NCI-H345 treated with DMSO at 0.1 percent for 48 hours (cell line): ENCODE data around the gene FYB2.

Source experiments
- DNase-seq: peaks from one replicate; lab custom pipeline; 2025; ENCODE audit not compliant: unreplicated experiment; lab: John Stamatoyannopoulos, UW

Gene FYB2

DNA sequence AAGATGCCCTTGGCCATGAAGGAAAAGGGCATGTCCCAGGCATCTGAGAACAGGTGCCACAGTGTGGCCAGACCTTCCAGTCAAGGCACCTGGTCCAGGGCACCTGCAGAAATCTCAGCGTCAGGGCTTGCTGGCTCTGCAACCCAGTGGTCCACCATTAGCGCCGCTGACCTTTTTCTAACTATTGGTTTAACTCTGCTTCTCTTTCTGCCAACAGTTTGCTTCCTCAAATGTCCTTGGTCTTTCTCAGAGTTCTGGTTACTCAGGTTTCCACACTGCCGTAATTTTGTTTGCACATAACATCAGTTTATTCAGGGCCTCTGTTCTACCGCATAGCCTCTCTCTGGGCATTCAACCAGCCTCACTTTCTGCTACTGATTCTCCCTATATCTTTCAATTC is 16.5 kb upstream of the FYB2 start:
- DNase-seq, result no peak

DNA sequence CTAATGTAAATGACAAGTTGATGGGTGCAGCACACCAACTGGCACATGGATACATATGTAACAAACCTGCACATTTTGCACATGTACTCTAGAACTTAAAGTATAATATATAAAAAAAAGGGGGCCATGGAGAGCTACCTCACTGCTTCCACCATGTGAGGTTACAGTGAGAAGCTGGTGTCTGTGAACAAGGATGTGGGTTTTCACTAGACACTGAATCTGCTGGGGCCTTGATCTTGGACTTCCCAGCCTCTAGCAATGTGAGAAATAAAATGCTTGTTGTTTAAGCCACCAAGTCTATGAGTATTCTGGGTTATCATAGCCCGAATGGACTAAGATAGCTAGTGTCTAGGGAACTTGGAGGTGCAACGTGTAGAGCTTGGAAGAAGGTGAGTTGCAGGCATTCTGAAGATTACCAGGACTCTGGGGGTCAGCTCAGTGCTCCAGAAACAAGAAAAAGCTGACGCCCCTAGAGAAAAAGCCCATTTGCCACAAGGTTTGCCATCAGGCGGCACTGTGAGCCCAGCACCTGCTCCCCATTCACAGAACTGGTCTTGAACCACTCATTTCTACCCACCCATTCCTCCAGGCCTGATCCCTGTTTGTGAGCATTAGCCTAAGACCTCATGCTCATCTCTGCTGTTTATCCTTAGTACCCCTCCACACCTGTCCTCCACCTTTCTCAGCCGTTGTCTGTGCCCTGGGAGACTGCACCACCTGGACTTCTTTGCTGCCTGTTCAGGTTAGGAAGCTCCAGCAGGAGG is 15.1 kb upstream of the FYB2 start:
- no peak for DNase-seq

DNA sequence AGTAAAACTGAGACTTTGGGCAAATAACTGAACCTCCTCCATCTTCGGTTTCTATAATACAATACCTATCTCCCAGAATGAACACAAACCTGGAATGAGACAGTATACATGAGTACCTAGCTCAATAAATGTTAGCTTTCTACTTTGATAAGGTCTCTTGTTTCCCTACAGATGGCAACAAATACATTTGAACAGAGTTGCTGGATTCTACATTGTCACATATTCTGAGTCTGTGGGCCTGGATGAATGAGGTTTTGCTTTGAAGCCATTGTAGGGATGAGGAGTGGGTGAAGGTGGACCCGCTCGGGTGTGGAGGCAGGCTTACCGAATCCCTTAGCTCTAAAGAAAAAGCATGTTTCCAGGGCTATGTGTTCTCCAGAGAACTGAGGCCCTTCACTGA is 13.9 kb upstream of the FYB2 start:
- DNase-seq, result no peak

DNA sequence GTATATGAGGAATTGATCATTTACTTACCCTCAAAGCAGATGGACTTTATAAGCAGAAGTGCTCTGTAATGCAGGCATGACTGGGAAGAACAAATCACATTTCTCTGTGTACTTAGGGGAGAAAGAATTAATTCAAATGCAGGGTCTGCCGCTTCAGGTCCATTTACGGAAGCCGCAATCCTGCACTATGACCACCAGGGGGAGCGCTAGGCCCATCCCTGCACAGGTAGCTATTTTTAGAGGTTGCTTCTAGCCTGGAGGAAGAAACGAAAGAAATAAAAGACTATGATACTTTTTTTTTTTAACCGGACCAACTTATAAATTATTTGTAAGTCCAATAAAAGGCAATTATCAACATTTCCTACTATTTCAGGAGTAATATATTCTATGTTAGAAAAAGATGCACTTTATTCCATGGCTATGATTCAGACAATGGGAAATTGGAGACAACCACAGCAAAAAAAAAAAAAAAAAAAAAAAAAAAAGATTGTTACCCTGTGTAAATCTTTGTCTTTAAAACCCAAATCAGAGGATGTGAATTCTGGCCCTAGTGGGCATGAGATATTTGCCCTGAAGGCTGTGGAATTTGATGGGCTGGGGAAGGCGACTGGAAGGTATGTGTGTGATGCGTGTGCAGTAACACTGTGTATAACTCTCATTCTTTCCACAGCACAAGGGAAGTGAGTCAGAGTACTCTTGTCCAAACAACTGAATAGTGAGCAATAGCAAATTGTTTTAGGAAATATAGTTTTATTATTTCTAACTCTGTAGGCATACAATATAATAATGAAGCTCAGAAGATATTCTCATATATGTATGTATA is 12.9 kb upstream of the FYB2 start:
- DNase-seq, result peak; percentile 47

DNA sequence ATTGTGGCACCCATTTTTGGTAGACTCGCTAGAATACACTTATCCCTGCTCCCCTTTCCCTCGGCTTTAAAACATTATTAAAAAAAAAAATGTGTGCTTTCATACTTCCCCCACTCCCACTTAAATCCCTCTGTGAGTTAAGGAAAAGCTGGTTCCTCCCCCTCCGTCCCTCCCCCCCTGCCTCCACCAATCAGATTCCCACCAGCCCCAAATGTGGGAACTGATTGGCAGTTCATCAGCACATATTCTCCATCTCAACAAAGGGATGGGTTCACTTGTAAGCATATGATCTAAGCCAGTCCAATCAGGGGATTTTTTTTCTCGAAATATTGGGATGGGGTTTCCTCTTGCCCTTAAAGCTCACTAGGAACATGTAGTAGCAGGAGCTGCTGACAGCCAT is 10.8 kb upstream of the FYB2 start:
- DNase-seq, result no peak

DNA sequence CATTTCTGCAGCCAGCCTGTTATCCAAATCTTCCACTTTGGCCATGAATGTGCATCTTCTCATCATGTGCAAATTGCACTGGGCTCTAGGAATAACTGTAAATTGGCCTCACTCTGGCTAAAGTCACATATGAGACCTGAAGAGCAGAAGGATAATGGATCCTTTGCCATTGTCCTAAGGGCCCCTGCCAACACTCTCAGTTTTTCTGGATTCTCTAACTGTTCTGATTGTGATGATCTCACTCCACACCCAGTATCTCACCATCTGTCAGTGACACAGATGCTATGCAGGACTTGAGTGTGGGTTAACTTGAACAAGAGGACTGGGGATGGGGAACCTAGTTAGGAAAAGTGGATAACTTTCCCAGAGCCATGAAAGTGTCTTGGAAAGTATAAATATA is 8.5 kb upstream of the FYB2 start:
- no peak for DNase-seq

DNA sequence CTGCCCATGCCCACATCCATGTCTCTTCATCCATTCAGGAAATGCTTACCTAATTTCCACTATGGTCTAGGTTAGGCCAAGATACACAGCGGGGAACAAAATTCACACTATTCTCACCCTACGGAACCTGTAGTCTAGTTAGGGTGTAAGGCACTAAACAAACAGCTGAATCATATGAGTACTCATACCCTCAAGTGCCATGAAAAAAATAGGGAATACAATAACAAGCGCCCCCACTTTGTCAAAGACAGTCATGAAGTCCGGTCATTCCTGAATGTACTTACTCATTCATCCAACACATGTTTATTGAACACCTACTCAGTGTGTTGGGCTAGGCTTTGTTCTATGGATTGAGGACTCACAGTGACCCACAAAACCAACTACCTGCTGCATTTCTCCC is 6.2 kb upstream of the FYB2 start:
- DNase-seq, result no peak

DNA sequence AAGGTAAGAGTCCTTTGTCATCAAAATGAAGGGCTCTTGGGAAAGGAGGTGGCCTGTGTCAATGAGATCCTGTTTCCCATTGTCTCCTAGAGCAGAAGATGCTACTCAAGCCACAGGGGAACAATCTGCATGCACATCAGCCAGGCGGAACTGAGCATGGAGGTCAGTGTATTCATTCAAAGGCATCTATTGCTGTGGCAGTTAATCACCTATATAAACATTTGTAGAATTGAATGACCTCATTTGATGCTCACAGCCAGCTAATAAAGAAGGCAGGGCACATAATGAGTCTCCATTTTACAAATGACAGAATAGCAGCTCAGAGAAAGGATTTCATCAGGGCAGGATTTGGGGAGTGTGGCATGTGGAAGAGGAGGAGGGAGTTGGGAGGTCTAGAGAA is 5.7 kb upstream of the FYB2 start:
- peak; percentile 83 for DNase-seq

DNA sequence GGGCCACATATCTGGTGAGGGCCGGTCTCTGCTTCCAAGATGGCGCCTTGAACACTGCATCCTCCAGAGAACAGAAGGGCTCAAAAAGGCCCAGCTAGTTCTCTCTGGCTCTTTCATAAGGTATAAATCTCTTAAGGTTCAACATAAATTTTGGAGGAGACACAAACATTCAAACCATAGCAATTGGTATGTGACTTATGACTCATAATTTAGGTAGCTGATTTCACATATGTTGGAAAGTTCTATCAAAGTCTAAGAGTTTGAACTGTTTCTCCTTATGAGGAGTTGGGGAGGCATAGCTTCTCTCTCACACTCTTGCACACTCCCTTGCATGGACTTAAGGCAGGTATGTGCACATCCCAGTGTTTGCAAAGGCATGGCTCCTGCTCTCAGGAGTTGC is 5.1 kb upstream of the FYB2 start:
- no peak for DNase-seq

DNA sequence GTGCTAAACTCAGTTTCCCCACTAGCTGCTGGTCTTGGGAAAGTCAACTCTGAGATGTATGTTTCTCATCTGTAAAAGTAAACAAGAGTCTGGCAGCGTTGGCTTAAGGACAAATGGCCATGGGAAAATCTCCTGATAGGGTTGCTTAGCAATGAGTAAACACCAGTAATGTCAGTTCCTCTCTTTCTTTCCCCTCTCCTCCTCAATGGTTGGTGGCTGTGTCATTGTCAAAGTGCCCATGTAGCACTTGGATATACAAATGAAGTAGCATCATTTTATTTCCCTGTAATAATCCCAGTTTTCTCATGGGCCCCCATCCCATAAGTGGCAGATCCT is 2.2 kb upstream of the FYB2 start:
- DNase-seq, result no peak

DNA sequence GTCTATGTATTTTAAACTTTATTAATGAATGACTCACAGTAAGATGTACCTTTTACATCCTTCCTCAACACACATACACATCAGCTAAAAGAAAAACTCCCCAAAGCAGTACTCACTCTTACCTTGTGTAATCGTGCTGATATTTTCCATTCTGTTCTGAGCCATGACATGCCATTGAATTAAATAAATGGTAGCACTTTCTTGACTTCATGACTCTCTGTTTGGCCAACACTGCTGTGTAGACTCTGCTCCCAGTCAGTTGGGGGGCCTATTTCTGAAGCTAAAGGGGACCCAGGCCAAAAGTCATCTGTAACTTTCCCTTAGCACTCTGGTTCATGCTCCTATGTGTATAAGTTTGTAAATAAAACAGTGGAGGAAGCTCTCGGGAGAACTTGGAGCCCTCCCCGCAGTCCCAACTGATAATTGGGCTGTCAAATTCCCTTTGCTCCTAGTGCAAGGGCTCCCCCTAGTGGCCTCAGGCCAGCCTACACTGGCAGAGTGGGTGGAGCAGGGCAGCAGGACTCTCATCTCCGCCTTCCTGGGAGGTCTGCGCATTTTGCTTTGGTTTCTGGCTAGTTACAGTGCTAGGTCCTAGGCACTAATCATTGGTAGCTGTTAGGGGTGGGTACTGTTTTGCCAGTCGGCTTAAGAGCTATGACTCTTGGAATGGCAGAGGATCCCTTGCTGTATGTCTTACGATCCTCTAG is 1.7 kb upstream of the FYB2 start:
- DNase-seq, result peak; percentile 55

DNA sequence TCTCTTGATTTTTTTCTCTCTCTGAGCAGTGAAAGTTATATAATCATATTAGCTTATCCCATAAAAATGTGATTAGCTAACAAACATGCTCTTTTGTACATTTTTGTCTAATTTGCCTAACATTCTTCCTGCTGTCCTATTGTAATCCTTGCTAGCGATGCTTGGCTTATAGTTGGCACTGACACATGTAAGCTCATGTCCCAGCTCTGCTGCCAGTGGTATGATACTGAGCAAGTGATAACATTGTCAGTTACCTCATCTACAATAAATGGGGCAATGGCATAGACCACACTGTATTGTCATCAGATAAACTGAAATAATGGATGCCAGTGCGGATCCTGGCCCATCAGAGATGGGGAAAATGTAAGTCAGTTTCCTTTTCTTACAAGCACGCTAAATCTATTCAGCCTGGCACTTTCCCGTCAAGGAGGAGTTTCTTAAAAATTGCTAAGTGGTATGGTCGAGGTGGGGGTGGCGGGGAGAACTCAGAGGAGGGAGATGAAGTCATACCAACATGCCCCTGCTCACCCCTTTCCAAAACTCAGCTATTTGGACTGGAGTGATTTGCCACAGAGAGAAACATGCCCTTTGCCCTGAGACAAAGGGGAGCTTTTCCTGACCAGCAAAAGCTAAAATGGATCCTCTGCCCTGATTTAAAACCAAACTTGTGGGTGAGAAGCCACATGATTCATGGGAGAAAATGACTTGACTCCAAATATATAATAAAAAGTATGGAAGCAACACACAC is 1.3 kb downstream of the FYB2 start:
- DNase-seq, result no peak

DNA sequence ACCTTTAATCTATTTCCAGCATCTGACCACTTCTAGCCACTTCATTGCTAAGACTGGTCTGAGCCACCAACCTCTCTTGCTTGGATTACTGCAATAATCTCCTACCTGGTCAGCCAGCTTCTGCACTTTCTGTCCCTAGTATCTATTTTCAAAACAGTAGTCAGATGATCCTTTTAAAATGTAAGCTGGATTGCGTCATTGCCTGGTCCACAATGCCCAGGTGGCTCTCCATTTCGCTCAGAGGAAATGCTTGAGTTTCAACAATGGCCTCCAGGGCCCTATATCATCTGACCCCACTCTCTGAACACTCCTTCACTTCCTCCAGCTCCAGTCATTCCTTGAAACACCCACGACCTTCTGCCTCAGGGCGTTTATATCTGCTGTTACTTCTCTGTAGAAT is 2.3 kb downstream of the FYB2 start:
- no peak for DNase-seq

DNA sequence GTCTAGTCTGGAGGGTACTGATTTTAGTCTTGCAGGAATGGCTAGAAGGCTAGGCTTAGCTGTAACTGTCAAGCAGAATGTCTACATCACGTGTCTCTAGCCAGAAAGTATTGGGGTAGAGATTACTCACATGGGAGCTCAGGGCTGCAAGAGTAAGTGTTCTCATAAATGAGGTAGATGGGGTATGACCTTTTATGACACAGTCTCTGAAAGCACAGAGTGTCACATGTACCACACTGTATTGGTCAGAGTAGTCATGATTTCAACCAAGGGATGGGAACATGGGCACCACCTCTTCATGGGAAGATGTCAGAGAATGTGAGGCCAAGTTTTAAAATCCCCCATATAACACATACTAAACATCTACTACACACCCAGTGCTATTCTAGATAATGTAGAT is 2.9 kb downstream of the FYB2 start:
- DNase-seq, result no peak

DNA sequence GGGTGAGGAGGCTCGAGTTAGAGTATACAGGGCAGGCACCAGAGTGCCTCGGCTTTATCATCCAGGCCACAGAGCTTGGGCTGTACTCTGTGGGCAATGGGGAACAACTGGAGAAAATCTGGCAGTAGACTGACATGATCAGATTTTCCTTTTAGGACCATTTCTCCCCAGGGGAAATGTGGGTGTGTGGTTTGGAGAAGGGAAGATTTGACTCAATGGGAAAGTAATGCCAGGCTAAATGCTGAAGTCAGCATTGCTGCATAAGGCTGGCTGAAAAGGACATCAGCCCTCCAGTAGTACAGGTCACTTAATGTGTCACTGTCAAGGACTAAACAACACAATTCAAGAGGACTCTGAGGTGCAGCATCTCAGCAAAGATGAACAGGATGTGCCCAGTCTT is 5.0 kb downstream of the FYB2 start:
- no peak for DNase-seq

DNA sequence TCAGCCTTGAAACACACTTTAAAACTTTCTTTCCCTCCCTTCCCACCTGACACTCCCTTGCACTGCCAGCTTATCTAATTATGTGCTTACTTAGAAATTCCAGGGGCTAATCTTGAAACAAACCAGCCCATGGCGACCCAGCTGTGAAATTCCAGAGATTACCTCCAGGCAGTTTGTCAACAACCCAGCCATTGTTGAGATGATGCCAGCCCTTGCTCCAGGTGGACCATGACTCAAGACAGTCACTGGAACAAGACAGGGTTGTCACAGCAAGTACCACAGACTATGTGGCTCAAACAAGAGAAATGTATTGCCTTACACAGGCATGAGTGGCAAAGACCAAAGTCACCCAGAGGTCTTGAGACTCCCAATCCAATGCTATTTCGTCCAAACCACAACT is 7.9 kb downstream of the FYB2 start:
- DNase-seq, result no peak

DNA sequence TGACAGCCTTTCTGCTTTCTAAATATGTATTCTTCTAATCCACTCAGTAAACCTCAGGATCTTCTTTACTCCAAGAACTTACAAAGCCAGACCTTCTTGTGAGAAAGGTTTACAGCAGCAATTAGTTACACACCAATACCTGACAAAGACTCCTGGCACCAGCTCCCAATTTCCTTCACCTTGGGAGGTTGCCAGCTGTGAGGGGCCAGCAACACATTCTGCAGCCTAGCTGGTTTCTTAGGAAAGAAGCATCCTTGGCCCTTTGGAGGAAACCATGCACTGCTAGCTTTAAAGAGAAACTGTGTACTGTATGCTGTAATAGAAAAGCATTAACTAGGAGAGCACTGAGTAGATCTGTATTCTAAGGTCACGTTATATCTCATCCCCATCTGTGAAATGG is 10.8 kb downstream of the FYB2 start:
- DNase-seq, result no peak

DNA sequence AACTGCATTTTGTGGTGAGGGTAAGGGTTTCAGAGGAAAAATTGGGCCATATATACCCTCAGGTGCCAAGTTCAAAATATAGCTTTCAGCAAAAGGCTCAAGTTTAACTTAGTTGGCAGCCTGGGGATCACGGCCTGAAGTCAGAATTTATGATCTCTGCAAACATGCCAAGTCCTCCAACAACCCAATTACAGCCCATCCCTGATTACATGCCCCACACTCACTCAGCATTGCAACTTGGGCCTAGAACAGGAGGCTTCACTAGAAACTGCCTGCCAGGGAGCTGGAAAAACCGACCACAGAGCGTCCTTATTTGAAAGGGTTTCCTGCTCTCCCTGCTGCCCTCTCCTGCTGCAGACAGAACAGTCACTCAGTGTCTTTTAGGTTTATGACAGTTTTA is 12.4 kb downstream of the FYB2 start:
- DNase-seq, result no peak

DNA sequence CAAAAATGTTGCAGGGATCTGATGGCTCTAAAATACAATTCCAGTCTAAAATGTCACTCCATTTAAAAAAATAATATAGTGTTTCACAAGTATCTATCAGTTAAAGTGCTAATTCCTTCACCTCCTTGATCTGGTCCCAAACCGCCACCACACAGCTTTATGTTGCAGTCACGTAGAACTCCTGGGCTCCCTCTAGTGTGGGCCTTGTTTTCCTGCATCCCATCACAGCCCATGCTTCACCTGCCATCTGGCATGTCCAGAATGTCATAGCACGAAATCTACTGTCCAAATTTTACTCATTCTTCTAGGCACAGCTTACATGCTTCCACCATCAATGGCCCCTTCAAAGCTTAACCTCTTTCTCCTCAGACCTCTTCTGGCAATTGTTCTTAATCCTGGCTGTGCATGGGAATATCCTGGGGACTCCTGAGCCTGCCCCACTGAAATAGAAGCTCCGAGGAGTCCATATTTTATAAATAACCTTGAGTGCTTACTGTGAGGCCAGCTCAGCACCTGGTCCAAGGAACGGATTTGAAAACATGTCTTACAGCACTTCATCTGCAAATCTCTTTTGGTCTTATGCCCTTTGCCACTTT is 15.5 kb downstream of the FYB2 start:
- peak; percentile 13 for DNase-seq

DNA sequence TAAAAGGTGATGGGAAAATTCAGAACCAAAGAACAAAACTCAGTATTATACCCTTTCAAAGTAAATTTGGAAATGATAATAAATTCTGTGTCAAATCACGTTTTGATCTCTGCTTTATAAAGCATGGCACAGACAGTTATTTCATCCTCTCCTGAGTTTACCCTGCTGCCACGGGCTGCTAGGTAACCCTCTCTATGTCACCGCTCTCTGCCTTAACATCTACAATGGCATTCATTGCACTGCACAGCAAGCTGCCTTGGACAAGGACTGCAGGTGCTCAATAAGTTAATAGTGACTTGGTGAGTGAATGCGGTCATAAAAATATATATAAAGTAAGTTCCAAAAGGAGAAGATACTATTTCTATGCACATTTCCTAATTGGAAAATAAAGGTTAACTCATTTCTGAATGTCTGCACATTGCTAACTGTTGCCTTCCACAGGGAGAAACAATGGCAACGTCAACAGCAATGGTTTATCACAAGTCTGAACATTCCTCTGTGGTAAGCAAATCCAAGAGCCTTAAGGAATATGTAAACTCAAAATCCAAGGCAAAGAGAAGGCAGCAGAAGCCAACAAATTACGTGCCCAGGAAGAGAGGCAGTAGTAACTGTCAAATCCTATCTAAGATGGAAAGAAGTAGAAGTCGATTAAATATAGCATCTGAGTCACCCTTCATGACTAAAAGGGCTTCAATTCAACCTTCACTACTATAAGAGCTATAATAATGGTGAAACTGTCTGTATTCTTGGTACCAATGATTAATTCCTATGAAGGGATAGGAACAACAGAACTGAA is 19.4 kb downstream of the FYB2 start:
- DNase-seq, result no peak
